PC-9 (cell line): ENCODE measurements around the gene MLYCD.

Source experiments
- CTCF ChIP-seq: fragments of 200-600 bp; sonication (generic); conservative IDR thresholded peaks from 2 replicates; pipeline ENCODE4 v1.6.1; 2017; ENCODE audit warnings: mixed run types, antibody characterized with exemption, mild to moderate bottlenecking, moderate library complexity
- EZH2 ChIP-seq: fragments of 200-600 bp; sonication (generic); IDR thresholded peaks from 2 replicates; pipeline ENCODE4 v1.8.0; 2017; ENCODE audit warnings: antibody characterized with exemption, low read depth

- TF ChIP-seq CTCF (no peak), EZH2 (no peak)
Measured at GRCh38 chr16:83852774-83853173, 46.1 kb upstream of the MLYCD start.
